ENCODE results near the gene KLC1.

KLC1 gene

DNA sequence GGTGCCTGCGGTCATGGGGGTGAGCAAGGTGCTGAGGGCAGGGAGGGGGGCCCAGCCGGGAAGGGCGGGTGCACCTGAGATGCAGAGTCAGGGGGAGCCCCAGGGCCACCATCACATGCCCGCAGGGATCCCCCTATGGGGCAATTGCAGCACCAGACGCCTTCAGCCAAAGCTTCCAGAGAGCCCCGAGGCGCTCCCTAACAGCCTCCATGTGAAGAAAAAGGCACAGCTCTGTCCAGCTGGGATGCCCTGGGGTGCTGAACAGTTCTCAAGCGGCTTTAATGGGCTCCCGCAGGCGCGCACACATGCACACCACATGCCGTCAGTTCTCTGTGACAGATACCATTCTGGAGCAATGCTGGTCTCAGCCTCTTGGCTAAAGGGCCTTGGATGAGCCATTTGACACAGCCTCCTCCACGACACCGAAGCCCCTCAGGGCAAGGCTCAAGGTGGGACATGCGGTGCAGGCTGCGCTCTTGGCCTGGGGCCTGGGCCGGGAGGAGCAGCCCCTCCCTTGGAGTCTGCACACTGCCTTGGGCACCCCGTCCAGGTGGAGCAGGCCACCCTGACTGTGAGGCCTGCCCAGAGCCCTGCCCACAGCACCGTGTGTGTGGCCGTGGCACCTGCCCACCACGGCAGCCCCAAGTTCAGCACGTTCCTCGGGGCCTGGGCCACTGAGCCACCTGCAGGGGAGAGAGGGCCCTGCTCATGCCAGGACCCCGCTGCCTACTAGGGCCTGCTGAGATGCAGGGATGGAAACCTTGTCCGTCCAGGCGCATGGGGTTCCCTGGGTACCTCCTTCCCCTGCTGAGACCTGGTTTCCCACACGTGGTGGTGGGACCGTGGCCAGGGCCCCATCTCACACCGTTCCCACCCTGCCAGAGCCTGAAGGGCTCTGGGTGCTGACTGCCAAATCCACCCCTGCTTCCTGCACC, 78.6 kb downstream of the KLC1 start:
- no peak for DNase-seq

DNA sequence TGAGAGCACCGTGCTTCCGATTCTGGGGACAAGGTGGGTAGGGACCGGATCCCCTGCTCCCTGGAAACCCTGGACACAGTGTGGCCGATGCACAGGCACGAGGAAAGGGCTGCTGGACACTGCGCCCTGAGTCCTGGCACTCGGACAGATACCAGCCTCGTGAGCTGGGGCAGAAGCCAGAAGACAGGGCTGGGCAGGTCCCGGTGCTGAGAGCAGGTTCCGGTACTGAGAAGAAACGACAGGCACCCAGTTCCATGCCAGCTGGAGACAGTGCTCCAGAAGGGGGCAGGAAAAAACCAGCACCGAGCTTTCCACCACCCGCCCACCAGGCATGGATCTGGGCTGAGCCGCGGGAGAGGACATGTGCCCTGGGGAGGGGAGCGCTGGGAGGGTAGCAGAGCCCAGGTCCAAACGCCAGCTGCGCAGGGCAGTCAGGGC, 79.8 kb downstream of the KLC1 start:
- no peak for DNase-seq

DNA sequence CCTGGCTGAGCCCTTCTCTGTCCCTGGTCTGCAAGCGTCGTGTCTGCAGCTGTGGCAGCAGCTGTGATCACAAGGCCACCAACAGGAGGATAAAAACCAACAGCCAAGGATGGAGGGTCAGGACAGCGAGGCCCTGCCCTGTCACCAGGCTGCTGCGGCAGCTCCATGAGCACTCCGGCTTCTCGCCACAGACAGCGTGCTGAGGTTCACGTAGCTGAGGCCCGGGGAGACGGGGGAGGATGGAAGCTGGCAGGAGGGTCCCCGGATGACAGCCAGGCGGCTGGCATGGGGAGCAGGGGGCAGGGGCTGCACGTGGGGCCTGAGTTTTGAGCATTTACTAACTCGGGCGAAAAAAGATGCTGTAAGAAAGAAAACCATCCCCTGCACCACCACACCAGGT, 80.8 kb downstream of the KLC1 start:
- no peak for DNase-seq

DNA sequence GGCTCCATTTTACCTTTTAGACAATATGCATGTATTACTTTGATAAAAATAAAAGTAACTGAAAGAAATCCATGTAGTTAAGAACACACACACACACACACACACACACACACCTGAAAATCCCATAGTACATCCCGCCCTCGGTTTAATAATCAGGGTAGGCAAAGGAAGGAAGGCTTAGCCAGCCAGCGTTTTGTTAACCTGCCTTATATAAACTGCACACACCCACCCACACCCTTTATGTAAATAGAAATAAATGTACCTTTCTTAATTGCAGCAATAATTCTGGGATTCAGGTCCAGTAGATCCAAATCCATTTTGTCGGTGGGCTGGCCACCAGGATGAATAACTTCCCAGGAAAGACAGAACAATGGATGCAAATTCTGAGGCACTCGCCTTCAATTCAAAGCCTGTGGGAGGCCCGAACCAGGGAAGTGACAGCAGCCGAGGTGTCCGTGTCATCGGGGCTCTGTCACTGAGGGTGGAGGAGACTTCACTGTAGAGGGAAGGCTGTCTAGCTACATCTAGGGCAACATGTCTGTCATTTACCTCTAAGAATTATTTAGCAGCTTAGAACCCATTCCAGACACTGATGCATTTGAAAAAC, 81.9 kb downstream of the KLC1 start:
- DNase-seq = no peak

DNA sequence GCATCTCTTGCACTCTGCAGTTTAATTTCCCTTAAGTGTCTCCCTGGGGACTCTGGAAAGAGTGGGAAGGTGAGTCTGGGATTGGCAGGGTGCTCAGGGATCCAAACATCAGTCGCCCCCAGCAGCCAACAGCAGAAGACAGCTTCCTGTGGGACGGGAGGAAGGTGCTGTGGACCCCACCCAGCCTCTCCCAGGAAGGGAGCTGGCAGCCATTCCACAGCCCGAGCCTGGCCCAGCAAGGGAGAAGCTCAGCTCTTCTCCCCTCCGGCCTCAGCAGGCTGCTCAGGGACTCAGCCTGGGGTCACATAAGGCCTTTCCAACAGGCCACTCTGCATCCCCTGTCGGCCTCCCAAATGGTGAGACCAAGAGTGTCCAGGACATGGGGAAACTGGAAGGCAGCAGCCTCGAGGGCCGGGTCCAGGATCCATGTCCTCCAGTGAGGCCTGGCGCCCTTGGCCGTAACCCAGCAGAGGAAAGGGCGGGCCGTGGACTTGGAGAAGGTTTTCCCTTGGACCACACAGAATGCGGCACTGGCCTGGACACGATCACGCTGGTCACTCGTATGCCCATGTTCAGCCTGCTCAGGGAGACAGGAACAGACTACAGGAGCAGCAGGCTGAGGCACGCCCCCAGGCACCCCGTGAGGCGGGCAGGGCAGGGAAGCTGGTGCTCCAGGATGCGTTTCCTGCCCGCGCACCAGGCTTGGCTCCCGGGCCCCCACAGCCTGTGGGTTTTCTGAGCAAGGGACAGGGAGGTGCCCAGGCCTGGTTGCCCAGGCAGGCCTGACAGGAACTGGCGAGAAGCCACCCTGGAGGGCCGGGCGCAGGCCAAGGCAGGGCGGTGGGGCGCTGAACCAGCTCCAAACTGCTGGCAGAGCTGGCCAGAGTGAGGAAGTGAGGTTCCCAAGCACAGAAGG, 82.8 kb downstream of the KLC1 start:
- no peak for DNase-seq

DNA sequence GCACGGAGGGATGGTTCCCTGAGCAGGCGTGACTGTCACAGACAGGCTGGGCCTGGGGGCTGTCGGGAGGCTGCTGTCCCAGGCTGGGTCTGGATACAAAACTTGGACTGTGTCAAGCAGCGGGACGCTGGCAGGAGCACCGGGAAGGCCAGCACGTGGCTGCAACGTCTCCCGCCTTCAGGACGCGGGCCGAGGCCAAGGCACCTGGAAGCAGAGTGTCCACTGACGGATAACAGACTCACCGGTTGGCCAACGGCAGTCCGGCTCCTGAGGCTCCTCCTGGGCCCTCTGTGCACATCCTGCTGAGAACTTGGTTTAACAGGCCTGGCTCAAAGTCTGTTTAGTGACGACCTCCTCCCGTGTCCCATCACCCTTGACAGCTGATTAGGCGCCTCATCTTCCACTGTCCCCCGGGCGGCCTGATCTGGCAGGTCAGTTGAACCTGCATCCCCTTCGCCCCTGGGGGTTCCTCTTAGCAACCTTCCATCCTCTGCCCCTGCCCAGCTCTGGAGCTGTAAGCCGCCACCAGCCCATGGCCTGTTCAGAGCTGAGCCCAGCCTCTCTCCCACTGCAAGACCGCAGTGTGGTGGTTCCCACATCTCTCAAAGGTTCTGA, 83.7 kb downstream of the KLC1 start:
- no peak for DNase-seq

DNA sequence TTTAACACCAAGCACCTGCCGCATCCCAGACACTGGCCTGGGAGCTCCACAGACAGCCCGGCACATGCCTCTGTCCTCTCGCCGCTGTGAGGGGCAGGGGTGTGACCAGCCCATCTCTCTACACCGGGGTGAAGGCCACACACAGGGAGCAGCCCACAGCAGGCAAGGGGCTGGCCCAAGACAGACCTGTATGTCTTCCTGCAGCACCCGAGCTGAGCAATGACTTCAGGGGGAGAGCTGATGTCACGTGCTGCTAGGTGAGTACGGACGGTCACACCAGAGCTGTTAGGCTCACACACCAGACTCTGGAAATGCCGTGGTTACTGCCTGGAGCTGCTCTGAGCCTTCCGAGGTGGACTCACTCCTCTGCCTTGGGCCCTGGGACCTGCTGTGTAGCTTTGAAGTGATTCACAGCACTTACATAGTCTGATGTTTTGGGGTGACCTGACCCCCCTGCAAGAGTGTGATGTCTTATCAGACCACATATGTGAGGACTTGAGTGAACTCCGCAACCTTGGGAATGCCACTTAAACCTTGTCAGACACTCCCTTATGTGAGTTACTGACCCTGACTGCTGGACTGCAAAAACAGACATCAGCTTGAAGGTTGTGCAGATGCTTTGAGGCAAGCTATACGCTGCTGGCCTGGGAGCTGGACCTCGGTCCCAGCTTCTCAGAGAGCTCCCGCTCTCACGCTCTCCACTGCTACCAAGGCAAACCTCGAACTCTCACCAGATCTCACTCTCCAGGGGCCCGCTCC, 84.5 kb downstream of the KLC1 start:
- DNase-seq = no peak

DNA sequence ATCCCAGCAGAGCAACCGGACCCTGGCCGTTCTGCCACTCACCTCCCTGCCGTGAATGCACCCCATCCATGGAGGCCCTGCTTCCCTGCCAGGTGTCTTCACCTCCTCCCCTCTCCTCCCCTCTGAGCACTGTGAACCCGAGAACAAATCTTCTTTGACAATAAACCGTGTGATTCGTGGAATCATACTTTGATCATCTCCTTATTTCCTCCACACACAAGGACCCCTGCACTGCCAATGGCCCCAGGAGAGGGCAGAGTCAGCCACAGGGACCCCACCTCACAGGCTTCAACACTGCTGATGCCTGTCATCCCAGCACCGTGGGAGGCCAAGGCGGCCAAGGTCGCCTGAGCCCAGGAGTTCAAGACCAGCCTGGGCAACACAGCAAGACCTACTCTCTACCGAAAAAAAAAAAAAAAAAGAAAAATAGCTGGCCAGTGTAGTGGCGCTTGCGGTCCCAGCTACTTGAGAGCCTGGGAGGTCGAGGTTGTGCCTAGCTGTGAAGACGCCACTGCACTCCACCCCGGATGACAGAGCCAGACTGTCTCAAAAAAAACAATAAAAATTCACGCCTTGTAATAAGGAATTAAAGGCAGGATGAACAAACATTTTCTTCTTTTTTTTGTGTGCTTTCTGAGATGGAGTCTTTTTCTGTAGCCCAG, 85.2 kb downstream of the KLC1 start:
- no peak for DNase-seq

DNA sequence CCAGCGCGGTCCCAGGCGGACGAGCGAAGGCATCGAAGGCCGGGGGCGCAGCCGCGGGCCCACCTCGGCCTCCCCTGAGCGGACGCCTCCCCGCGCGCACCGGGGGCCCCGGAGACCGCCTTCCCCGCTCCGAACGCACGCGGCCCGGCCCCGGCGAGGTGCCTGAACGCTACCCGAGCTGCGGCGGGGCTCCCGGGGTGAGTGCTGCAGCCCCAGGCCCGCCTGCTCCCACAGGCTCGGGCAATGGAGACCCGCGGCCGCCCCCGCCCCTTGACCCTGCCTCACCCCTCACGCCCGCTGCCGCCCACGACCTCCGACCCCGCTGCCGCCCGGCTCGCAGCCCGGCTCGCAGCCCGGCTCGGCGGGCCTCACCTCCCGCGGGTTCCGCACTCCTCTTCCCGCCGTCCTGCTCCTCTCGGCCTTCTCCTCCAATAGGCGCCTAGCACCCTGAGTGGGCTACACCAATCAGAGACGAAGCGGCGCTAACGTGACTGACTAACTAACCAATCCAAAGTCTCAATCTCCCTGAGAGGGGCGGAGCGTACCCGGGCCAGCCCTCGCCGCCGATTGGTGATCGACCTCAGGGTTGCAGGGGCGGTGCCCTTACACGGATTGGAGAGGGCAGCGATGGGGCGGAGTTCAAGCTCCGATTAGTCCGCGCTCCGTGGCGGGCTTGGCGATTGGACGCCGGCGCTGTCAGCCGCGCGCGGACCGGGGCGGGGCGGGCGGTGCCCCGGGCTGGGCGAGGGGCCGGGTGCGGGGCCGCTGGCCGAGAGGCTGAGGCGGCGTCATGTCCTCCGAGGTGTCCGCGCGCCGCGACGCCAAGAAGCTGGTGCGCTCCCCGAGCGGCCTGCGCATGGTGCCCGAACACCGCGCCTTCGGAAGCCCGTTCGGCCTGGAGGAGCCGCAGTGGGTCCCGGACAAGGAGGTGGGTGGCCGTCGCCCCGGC, 86.3 kb downstream of the KLC1 start, which contains the start of the genes XRCC3 and ZFYVE21:
Gene XRCC3 (minus strand): TSS at position 400 of the 949 bp plus-strand sequence. CDS start 4,364 bp downstream, outside the sequence.
Gene ZFYVE21 (plus strand): TSS at position 759 of the 949 bp plus-strand sequence. CDS start 32 bp downstream, at position 791.
- DNase-seq = peak; percentile 100

DNA sequence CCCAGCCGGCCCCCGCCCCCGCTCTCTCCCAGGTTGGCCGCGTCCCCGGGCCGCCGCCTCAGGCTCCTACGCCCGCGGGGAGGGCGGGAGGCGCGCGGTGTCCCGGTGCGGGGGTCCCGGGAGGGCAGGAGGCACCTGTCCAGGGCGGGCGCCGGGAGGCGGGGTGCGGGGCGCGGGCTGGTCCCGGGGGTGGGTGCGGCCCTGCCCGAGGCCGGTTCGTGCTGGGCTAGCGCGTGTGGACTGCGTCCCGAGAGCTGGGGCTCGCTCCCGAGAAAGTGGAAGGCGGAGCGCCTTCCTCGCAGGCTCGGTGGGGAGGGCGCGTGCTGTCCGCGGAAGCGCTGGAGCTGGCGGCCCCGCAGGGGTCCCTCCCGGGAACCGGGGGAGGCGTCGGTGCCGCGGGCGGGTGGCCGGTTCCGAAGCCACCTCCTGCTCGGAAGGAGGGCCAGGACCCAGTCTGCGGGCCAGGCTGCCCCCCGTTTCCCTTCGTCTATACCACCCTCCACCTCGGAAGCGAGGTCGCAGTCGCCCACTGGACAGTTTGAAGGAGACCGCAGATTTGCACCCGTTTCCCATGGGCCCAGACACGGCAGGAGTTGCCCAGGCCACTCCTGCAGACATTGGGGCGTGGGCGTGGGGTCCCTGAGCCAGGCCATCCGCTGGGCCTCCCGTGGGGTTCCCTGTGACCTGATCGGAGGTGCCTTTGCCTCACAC, 87.2 kb downstream of the KLC1 start:
- peak; percentile 24 for DNase-seq

DNA sequence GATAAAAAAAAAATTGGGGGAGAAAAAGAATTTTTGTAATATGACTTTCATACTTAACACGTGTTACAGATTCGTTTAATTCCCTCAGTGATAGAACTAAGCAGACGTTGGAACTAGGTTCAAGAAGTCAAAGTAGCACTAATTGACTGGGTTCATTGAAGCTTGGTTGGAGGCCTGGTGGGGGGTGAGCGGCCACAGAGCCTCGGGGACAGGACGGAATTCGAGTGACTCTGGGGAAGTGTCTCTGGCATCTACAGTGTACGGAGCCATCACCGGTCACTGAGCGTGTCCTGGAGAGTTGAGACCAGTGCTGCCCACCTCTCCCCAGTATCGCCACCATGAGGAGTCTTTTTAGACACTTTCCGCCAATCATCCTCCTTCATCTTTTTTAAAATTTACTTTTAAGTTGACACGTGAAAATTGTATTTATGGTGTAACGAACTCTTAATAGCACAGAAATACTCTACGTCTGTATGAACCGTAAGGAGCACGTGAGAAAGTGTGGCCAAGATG, 87.9 kb downstream of the KLC1 start:
- no peak for DNase-seq

DNA sequence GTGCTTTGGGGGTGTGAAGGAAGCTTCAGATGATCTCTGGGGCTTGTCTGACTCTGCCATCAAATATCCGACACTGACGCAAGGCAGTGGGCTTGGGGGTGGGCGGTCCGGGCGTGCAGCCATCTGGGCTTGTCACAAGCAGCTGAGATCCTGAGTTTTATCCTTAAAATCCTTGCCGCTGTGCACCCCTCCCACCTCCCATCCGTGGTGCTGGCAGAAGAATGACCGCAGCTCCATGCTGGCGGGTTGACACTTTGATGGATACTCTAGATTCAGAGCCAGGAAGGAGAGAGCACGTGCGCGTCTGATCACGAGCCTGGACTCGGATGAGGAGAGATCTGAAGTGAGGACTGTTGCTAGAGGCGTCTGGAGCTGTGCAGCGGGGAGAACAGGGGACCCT, 89.6 kb downstream of the KLC1 start:
- no peak for DNase-seq

DNA sequence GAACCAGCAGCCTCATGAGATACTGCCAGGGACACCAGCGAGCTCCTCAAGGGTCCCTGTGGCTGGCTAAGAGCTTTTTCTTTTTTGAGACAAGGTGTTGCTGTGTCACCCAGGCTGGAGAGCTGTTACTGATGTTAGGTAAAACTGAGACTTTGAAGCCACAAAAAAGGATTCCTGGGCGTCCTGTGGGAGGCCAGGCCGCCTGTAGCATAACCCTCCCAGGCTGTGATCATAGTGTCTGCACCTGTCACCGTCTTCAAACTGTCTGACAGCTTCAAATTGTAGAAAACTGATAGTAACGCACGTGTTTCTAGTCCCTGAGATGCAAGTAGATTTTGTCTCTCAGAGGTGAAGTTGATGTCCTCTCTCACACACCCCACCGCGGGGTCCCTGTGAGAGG, 90.7 kb downstream of the KLC1 start:
- DNase-seq = no peak

DNA sequence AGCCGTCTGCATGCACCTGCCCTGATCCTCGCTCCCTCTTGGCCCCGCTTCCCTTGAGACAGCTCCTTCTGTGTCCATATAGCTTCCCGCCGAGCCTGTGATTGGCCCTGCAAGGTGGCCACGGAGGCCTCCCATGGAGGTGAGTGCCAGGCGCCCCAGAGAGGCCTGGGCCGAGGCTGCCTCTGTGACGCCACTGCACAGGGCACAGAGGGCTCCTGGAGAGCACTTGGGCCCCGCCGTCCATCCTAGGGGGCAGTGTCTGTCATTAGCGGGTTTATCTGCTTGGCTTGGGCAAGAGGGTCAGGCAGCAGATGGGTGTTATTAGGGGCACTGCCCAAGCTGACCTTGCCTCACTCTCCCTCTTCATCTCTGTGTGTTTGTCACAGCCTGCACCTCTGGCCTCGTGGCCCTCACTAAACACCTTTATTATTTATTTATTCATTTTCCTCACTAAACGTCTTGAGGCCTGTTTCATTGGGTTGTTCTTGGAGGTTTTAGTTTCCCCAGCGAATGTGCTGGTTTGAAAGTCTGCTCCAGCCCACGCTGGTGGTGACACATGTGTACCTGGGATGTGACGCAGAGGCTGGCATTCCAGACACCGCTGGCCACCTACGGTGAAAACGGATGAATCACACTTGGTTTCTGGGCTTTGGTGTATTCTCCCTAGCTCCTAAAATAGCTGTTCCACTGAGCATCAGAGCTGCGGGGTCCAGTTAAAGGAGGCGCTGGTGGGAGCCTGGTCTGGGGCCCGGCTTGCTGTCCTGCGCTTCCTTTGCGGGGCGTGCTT, 92.5 kb downstream of the KLC1 start:
- no peak for DNase-seq

DNA sequence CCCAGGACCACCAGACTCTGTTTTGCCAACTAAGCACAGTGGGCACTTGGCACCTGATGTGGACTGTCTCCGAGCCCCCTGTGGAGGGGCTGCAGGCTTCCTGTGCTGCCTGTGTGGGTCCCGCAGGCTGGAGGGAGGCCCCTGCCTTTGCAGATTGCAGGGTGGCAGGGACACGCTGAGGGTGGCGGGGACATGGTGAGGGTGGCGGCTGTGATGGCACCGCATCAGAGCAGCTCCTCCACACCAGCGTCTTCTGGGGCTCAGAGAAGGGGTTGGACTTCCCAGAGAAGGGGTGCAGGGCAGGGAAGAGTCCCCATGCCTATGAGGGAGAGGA, 94.7 kb downstream of the KLC1 start:
- no peak for DNase-seq

DNA sequence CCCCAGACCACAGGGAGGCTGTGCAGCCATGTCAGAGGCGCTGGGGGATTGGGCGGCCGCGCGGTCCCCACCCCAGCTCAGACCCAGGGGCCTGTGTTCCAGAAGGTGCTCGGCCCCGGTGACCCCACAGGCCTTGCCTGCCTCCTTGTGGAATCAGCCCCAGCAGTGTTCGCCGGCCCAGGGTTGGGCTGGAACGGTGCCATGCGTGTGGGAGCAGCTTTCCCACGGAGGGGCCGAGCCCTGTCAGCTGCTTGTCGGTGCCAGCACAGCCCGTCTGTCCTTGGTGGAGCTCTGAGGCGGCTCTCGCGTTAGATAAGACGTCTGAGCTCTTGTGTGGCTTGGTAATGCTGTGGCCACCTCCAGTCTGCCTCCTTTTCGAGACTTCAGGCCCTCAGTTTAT, 95.1 kb downstream of the KLC1 start:
- DNase-seq = no peak

DNA sequence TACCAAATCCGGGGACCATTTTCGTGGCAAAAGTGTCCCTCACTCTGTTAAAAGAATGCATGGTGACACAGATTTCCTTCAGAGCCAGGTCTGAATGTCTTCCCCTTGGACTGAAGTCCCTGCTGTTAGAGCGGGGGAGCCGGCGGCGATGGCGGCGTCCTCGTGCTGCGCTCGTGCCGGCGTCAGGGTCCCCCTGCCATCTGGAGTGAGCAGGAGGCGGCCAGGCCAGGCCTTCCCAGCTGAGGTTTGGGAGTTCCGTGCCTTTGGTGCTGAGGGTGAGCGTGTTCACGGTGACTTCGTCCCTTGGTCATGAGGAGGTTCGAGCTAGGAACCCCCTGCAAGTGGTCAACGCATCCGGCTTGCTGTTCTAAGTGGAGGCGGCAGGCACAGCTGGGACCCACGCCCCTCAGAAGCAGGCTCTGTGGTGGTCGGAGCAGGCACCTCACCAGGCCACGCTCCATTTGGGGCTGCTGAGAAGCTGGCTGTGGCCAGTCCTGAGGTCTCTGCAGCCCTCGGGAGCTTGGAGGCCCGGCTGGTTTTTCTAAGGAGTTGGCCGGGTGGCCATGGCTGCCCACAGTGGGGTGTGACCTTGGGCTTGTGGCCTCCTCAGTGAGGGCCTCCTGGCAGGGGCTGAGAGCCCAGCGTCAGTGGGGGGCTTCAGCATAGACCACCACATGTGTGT, 96.1 kb downstream of the KLC1 start:
- DNase-seq = no peak
